Raji (cell line): ENCODE measurements around the gene BACE1-AS.

Source experiments
- POLR2A ChIP-seq: IDR thresholded peaks from 2 replicates; pipeline ENCODE4 v1.6.1; 2011; ENCODE audit warnings: low read depth, low read length, control low read depth; ENCODE audit not compliant: insufficient read depth

Gene BACE1-AS

DNA sequence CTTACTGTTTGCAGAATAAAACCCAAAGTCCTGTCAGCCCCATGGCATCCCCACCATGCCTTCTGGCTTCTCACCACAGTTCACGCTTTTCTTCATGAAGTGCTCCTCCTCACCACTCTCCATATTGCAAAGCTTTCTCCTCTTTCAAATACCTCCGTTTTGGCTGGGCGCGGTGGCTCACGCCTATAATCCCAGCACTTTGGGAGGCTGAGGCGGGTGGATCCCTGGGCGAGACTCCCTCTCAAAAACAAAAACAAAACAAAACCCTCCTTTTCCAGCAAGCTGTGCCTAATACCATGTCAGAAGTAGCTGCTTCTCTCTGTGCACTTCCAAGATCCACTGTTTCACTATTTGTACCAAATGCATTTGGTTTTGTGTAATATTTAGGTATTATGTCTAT, 18.2 kb downstream of the BACE1-AS start:
- TF ChIP-seq POLR2A, result no peak

DNA sequence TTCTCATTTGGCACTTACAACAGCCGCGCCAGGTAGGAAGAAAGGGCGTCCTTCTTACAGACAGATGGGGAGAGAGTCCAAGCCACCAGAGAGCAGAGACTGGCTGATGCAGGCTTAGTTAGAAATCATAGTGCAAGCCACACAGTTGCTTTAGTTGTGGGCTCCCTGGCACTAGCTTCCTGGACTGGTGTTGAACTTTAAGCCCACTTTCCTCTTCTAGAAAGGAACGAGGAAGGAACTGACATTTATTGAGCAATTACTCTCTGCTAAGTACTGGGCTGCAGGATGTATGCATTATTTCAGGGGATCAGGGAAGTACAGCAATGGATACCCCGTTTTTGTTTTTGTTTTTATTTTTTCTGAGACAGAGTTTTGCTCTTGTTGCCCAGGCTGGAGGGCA, 21.9 kb downstream of the BACE1-AS start:
- no peak for TF ChIP-seq POLR2A

DNA sequence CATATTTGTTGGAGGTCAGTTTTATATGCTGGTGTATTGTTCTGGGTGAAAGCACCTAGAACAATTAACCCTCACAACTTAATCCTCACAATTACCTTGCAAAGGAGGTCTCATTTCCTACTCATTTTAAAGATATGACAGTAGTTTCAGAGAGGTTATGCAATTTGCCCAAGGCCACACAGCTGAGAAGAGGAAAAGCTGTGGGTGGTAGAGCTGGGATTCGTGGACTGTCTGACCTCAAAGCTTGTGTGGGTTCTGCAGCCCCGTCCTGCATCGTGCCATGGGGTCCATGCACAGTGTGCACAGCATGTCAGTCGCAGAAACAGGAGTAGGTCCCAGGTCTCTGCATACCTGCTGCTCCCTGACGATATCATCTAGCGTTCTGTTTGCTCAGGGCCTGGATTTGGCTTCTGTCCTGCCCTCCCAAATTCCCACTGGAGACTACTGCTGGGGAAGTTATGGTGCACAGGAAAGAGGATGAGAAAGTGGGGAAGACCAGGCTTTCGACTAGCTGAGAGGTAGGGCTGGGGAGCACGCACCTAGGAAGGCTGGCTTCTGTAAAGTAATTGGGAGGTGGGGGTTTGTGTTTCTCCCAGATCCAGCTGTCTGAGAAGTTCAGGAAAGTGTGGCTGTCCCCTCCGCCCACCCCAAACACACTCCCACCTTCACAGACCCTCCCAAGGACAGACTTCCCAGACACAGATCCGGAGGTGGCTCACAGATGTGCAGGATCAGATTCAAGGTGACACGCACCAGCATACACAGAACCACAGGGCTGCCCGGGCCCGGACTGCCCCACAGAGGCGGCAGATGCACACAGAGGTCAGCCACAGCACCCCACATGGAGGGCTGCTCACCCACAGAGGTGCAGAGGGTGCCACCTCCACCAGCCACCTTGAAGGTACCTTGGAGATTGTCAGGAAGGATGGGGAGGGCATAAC, 23.0 kb downstream of the BACE1-AS start:
- no peak for TF ChIP-seq POLR2A

DNA sequence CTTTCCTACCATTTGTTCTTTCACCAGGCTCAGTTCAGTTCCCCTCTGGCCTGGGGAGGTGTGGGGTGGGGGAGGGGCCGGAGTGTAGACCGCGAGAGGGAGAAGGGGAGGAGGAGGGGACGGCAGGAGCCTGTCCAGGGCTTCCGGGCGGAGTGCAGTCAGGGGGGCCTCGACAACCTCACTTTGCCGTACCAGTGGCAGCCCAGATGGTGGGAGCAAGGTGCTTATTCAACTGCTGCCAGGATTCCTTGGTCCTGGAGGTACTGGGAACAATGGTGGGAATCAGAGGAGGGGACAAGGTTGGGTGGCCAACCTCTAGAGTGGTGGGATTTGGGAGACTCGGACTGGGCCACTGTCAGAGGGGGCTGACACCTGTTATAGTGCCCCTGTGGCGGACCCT, 23.7 kb downstream of the BACE1-AS start:
- no peak for TF ChIP-seq POLR2A

DNA sequence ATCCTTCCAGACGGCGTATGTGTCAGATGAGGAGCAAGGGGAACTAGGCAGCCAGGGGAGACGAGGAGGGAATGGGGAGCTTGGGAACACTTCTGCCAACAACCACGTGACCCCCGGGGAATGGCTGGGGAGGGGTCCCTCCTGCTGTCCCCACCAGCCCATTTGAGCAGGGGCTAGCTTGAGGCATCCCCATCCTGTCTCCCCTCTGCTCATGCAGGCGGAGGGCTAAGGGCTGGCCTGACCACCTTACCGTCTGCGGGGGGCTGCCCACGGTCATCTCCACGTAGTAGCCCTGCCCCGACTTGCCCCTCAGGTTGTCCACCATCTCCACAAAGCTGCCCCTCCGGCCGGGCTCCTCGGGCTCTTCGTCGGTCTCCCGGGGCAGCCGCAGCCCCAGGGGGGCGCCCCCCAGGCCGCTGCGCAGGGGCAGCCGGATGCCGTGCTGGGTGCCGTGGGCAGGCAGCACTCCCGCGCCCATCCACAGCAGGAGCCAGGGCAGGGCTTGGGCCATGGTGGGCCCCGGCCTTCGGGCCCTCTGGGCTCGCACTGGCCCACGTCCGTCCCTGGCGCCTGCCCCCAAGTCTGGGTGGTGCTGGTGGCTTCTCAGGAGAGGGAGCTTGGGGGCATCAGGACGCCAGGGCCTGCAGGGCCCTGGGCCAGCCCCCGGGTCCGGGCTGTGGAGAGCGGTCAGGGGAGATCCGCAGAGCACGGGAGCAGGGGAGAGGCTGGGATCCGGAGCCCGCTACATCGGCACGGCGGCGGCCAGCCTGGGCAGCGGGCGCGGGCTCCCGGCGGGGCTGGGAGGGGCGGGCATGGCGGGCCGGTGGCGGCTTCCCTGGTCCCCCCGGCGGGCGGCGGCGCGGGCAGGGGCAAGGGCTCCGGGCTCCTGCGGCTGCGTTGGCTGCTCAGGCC, 24.4 kb downstream of the BACE1-AS start:
- TF ChIP-seq POLR2A, result no peak

DNA sequence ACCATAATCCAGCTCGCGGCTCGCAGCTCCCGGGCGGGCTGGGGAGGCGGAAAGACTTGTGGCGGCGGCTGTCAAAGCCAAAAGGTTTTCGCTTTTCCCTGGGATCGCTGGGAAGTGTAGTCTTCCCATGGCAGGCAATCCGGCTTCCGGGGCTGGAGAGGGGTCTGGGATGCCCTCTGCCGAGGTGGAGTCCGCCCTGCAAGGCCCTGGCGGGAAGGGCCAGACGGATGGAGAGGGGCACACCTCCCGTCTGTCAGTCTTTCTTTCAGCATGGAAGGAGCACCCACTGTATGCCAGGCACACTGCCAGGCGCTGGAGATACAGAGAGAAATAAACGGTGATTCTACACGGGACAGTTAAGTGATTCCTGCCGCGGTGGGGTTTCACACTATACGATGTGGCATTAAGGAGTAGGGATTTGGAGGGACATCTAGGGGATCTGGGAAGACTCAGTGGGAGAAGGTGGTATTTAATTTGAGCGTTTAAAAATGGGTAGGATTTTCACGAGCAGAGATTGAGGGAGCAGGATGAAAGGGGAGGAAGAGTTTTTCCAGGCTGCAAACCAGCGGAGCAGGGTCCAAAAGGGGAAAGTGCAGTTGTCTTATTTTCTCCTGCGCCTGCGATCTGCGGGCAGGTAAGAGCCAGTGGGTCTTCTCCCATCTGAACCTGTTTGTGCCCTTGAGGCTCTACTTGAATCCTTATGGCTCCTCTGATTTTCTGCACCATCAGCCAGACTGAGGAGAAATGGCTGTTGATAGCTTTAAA, 25.2 kb downstream of the BACE1-AS start, which contains the start of gene BACE1:
Gene BACE1 (minus strand): TSS at position 60 of the 765 bp plus-strand sequence. CDS start 461 bp downstream, outside the sequence.
- TF ChIP-seq POLR2A, result no peak

DNA sequence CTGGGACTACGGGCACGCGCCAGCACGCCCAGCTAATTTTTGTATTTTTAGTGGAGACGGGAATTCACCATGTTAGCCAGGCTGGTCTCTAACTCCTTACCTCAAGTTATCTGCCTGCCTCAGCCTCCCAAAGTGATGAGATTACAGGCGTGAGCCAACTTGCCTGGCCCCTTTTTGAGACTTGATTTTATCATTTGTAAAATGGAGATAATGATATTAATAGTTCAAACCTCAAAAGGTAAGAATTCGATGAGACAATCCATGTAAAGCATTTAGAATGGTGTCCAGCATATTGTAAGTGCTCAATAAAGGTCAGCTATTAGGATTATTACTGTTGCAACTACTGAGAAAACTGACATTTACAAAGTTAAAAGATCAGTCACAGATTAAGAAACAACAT, 27.6 kb downstream of the BACE1-AS start:
- no peak for TF ChIP-seq POLR2A

DNA sequence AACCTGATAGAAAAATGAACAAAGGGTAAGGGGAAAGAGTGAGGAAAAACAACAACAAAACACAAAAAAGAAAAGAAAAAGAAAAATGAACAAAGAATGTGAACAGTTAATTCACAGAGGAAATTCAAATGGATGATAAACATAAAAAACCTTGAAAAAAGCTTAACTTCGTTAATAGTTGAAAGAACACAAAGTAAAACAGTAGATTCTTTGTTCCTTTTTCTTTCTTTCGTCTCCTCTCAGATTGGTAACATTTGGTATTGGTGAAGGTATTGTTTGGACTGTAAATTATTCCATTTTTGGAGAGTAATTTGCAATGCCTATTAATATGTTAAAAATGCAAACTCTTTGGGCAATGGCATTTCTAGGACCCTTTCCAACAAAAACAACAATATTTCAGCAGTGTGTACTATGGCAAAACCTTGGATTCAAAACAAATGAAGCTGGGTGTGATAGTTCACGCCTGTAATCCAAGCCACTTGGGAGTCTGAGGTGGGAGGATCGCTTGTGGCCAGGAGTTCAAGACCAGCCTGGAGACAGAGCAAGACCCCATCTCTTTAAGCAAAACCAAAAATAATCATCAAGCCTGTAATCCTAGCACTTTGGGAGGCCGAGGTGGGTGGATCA, 28.2 kb downstream of the BACE1-AS start:
- no peak for TF ChIP-seq POLR2A

DNA sequence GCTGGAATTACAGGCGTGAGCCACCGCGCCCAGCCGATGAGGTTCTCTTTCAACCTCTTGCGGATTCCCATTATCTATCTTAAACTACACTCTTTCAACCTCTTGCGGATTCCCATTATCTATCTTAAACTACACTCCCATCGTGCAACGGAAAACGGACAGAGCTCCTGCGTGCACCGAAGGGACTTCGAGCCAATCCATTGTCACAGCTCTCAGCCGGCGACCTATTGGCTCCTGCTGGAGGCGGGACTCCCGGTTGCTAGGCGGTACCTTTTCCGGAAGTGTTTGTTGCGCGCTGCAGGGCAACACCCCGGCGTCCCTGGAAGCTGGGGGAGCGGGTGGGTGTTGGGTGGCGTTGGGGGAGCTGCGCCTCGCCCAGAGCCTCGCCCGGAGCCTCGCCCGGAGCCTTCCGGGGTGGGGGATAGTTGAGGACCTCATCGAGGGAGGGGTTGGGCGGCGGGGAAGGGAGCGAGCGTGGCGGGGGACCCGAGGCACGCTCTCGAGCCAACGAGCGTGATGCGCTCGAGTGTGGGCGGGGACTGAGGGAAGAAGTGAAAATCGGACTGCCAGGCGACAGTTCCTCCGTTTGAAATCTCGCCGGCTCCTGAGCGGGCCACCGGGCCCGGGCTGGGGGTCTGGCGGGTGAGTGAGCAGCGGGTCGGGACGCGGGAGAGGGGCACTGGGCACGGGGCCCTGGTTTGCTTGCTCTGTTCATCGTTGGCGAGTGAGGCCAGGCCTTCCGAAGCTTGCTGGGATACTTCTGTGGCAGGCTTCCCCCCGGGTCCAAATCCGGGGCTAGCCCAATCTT, 36.6 kb downstream of the BACE1-AS start, which contains the start of gene CEP164:
Gene CEP164 (plus strand): TSS at position 288 of the 808 bp plus-strand sequence. CDS start 10,733 bp downstream, outside the sequence.
- TF ChIP-seq POLR2A, result peak; percentile 77

DNA sequence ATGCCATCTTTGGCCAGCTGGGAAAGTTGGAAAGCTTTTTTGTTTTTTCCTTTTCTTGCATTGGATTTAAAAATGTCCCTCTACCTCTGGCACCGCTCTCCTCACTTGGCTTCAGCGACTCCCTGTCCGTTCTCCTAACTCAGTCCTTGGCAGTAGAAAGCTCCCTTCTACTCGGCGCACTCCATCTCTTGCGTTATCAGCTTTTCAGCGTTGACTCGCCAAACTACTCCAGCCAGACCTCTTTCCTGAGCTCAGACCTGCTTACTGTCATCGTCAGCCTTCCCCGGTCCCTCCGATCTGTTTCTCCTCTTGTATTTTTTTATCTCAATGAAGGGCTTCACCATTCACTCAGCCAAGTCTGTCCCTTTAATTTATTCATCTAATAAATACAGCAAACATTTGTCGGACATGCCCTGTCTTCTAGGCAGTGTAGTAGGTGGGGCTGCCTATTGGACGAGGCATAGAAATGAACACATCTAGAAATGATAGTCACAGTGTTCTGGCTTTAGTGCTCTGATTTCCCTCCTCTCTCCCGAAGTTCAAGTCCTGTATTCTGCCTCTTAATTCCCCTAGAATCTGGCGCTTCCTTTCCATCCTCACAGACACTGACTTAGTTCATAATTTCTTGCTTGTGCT, 37.3 kb downstream of the BACE1-AS start:
- no peak for TF ChIP-seq POLR2A

DNA sequence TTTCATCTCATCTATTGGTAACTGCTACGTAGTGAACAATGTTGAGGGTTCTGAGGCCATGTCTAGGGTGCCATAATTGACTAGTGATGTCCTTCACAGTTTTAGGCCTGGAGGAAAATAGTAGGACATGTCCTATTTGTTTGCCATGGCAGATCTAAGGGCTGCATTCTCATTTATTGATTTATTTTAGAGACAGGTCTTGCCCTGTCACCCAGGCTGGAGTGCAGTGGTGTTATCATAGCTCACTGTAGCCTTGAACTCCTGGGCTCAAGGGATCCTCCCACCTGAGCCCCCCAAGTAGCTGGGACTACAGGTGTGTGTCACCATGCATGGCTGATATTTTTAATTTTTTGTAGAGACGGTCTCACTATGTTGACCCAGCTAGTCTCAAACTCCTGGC, 41.7 kb downstream of the BACE1-AS start:
- TF ChIP-seq POLR2A, result no peak

DNA sequence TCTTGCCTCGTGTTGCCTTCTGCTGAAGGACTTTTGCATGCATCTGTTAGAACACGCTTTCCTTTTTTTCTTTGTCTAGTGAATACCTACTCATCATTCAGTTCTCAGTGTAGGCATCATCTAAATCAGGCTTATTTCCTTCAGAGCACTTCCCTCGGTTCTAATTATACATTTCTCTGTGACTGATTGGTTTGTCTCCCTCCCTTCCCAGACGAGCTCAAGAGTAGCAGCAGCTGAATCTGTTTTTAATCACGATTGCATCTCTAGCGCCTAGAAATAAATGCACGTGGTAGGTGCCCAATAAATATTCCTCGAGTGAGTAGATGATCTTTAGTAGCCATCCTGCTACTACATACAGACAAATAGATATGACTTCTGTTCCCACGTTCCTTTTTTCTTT, 42.8 kb downstream of the BACE1-AS start:
- no peak for TF ChIP-seq POLR2A

DNA sequence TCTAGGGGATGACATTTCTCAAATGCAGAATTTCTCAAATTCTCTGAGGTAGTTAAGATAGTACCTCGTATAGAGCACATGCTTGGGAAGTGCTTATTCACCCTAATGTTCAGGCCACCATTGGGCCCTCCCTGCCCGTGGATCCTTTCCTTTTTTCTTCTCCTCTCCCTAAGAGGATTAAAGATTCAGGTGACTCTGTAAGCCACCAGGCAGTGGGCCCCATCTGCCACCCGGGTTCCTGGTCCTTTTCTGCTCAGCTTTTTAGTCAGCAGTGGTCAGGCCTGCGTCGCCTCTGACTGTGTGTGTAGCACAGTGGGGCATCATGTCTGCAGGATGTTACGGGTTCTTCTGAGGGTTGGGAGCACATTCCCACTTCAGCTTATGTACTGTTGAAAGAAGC, 43.8 kb downstream of the BACE1-AS start:
- TF ChIP-seq POLR2A, result no peak
